GM19438 (cell line): ENCODE data around the gene DBET.
"Not testable (repeated sequence)": the region's sequence is repeated elsewhere in the genome, so short reads cannot be mapped to it uniquely, and the experiment has no call there.

ENCODE experiments used
- ATAC-seq: cut with Tn5 transposase; IDR thresholded peaks from one replicate; pipeline ENCODE4 v1.9.1; 2021; ENCODE audit warnings: low read depth; ENCODE audit not compliant: unreplicated experiment

Gene DBET

GRCh38 chr4:190064342-190064741 lies at the start of gene DBET:
Gene DBET, plus strand, starts transcription at chr4:190064502.
- ATAC-seq: not testable (repeated sequence)

- no peak for ATAC-seq
Observed at GRCh38 chr4:190014771-190015537, 49.3 kb upstream of the DBET start.

- ATAC-seq: no peak
Observed at GRCh38 chr4:190015538-190016368, 48.5 kb upstream of the DBET start.

GRCh38 chr4:190016369-190017289 lies 47.7 kb upstream of the DBET start:
- no peak for ATAC-seq

DNA sequence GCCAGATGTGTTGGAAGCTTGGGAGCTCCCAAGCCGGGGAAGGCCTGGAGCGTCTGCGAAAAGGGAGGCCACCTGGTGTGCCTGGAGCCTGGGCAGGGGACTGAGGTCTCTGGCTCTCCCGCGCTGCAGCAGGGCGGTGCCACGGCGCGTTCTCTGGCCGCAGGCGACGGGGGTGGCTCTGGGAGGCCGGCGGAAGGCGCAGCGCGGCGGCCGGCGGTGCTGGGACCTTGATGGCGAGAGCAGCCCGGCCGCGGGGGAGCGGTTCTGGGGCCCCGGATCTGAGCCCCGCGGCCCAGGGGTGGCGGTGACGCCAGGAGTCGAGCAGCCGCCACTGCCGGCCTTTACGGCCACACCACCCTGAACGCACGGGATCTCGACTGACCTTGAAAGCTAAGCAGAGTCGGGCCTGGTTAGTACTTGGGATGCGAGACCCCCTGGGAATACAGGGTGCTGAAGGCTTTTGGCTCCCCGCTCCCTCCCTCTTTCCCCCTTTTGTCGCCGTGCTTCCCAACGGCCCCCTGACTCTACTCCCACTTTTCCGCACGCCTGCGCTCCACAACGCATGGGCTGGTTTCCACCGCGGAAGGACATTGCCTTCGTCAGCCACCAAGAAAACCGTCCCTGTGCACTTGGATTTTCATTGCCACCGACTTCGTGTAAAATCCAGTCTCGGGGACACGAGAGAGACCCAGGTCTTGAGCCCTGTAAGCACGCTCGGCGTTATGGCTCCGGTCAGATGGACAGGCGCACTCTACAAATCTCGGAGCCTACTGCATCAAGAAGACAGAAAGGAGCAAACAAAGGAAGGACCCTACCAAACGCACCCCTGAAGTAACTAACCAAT lies 46.7 kb upstream of the DBET start:
- no peak for ATAC-seq

GRCh38 chr4:190018201-190018920 lies 45.9 kb upstream of the DBET start:
- ATAC-seq: no peak

- ATAC-seq: no peak
Observed at GRCh38 chr4:190019023-190019858, 45.1 kb upstream of the DBET start.

- ATAC-seq: not testable (repeated sequence)
Observed at GRCh38 chr4:190019859-190020463, 44.3 kb upstream of the DBET start.

GRCh38 chr4:190020790-190021717 lies 43.2 kb upstream of the DBET start:
- ATAC-seq: no peak

DNA sequence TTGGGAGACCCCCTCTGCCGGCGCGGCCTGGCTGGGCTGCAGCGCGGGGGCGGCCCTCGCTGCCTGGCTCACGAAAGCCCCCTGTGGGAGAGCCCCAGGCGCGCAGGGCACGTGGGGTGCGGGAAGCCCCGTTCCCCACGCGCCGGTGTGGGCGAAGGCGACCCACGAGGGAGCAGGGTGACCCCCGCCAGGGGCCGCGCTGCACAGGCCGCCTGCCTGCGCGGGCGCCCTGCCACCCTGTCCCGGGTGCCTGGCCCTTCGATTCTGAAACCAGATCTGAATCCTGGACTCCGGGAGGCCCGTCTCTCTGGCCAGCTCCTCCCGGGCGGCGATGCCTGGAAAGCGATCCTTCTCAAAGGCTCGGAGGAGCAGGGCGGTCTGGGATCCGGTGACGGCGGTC lies 42.3 kb upstream of the DBET start:
- ATAC-seq: not testable (repeated sequence)

- ATAC-seq: not testable (repeated sequence)
Observed at GRCh38 chr4:190022614-190023281, 41.6 kb upstream of the DBET start.

DNA sequence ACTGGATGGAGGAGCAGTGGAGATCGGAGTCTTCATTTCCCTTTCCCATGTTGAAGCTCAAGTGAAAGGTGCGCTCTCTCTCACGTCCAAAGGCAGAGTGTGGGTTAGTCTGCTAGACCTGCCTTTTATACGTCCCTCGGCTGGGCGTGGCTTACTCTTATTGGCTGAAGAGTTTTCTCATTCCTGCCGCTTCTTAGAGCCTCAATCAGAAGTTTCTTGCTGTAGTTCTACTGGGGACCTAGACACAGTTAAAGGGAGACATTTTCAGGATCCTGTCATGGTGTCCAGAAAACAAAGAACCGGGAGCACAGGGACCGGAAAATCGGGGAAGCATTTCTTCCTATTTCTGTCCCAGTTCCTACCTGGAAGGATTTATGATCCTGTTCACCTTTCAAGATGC lies 37.1 kb upstream of the DBET start, which contains the start of gene FRG2:
Gene FRG2 (minus strand): TSS at position 101 of the 400 bp plus-strand sequence. CDS start 52 bp downstream, at position 49.
- not testable (repeated sequence) for ATAC-seq

- ATAC-seq: not testable (repeated sequence)
Observed at GRCh38 chr4:190031264-190031663, 33.0 kb upstream of the DBET start.

DNA sequence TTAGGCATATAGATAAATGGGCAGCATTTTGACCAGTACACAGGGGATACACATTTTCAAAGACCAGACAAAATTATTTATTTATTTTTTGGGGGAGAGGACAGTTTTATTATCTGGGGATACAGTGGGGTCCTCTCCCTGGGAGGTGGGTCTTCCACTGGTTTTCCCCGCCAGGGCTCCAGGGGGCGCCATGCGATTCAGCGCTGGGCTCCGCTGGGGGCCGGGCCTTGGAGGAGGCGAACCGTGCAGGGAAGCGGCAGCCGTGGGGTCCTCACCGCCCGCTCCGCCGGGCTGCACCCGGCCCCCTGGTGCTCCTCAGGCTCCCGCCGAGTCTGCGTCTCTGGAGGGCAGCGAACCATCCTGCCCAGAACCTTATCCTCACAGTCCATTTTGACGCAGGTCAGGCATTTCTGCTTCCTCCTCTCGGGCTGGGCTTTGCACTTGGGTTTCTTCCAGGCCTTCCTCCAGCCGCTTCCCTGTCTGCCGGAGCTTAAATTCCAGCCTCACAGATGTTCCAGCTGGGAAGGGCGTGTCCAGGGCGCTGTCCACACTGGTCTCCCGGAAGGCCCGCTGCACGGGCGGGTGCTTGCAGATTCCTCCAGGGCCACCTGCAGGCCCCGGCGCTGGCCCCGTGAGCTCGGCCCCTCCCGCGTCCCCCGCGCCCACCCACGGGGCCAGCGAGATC lies 26.5 kb upstream of the DBET start:
- ATAC-seq: not testable (repeated sequence)

DNA sequence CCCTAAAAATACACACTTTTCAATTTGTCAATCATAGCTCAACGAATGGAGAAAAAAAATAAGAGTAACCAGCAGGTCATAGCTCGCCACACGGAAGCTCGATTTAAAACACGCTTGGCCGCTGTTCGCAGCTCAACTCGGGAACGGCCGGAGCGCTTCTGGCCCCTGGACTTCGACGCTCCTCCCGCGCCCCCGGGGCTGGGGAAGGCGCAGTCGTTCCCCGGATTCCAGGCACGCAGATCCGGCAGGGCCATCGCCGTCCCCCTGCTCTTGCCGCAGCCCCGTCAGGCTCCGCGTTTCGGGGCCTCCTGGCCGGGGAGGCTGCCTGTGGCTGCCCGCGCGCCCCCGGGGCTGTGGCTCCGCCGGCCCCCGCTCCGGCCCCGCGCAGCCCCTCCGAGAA lies 23.4 kb upstream of the DBET start:
- not testable (repeated sequence) for ATAC-seq
